Neural cell (in vitro differentiated cells): ENCODE measurements around the gene PTPN1. TPM values are rescaled to one million over a fixed set of nuclear protein-coding genes. Genes with fewer than 3 reads are reported as not detected.

Source experiments
- H2AFZ ChIP-seq: fragments of 200-600, 300-800 bp; sonication (generic), shearing (Covaris generic); 2 replicates; pipeline ENCODE4 v1.6.0; 2014; ENCODE audit warnings: low read depth, mild to moderate bottlenecking, antibody characterized with exemption, low read length, moderate library complexity
- H3F3A ChIP-seq: fragments of 200-600 bp; shearing (Covaris generic); 2 replicates; pipeline ENCODE4 v1.6.1; 2016; ENCODE audit warnings: mild to moderate bottlenecking, moderate library complexity, mixed read lengths, antibody characterized with exemption, low read length; ENCODE audit not compliant: insufficient read depth, poor library complexity, severe bottlenecking
- H3K27ac ChIP-seq: fragments of 200-600, 300-800 bp; sonication (generic), shearing (Covaris generic); 2 replicates; pipeline ENCODE4 v1.5.1; 2014; ENCODE audit warnings: mild to moderate bottlenecking, low read length, moderate library complexity
- H3K27me3 ChIP-seq: fragments of 300-800, 200-600 bp; sonication (generic), shearing (Covaris generic); 2 replicates; pipeline ENCODE4 v1.6.0; 2014; ENCODE audit warnings: mild to moderate bottlenecking, low read depth, low read length, moderate library complexity; ENCODE audit not compliant: insufficient read depth
- H3K36me3 ChIP-seq: fragments of 300-800, 200-600 bp; sonication (generic), shearing (Covaris generic); 2 replicates; pipeline ENCODE4 v1.5.1; 2014; ENCODE audit warnings: mild to moderate bottlenecking, antibody characterized with exemption, low read length, moderate library complexity; ENCODE audit not compliant: insufficient read depth
- H3K4me2 ChIP-seq: fragments of 300-800, 200-600 bp; sonication (generic), shearing (Covaris generic); 2 replicates; pipeline ENCODE4 v1.6.0; 2014; ENCODE audit warnings: mild to moderate bottlenecking, low read length
- H3K4me3 ChIP-seq: fragments of 300-800, 200-600 bp; sonication (generic), shearing (Covaris generic); 2 replicates; pipeline ENCODE4 v1.5.1; 2014; ENCODE audit warnings: mild to moderate bottlenecking, low read length, moderate library complexity
- H3K79me2 ChIP-seq: fragments of 200-600 bp; shearing (Covaris generic); replicated peaks from 2 replicates; pipeline ENCODE4 v1.6.0; 2014; ENCODE audit warnings: mild to moderate bottlenecking, low read length, moderate library complexity; ENCODE audit not compliant: insufficient read depth
- H3K9ac ChIP-seq: fragments of 300-800, 200-600 bp; sonication (generic), shearing (Covaris generic); 2 replicates; pipeline ENCODE4 v1.6.1; 2016; ENCODE audit warnings: mild to moderate bottlenecking, low read length, mixed read lengths
- H3K9me2 ChIP-seq: fragments of 200-600 bp; shearing (Covaris generic); 2 replicates; pipeline ENCODE4 v1.6.1; 2016; ENCODE audit warnings: mild to moderate bottlenecking, low read length, mixed read lengths; ENCODE audit not compliant: insufficient read depth
- H3K9me3 ChIP-seq: fragments of 200-600, 300-800 bp; sonication (generic), shearing (Covaris generic); 2 replicates; pipeline ENCODE4 v1.6.1; 2016; ENCODE audit warnings: mild to moderate bottlenecking, mixed run types, low read length, moderate library complexity, mixed read lengths
- H4K20me1 ChIP-seq: fragments of 200-600 bp; shearing (Covaris generic); 2 replicates; pipeline ENCODE4 v1.6.1; 2016; ENCODE audit warnings: mild to moderate bottlenecking, mixed run types; ENCODE audit not compliant: insufficient read depth
- EP300 ChIP-seq: fragments of 450-650 bp; conservative IDR thresholded peaks from 2 replicates; pipeline ENCODE4 v1.6.1; 2014; ENCODE audit warnings: antibody characterized with exemption, mild to moderate bottlenecking, moderate library complexity; ENCODE audit not compliant: poor library complexity, severe bottlenecking
- EZH2 ChIP-seq: fragments of 200-600, 300-800 bp; shearing (Covaris generic), sonication (generic); IDR thresholded peaks from 2 replicates; pipeline ENCODE4 v1.6.1; 2014; ENCODE audit warnings: antibody characterized with exemption, low read length, borderline replicate concordance, mild to moderate bottlenecking; ENCODE audit not compliant: insufficient read depth, poor library complexity, severe bottlenecking
- MXI1 ChIP-seq: fragments of 450-650 bp; conservative IDR thresholded peaks from 2 replicates; pipeline ENCODE4 v1.6.1; 2014; ENCODE audit warnings: antibody characterized with exemption, mild to moderate bottlenecking; ENCODE audit not compliant: poor library complexity, severe bottlenecking
- POLR2AphosphoS5 ChIP-seq: IDR thresholded peaks from 2 replicates; pipeline ENCODE4 v1.6.1; 2012
- RAD21 ChIP-seq: fragments of 450-650 bp; conservative IDR thresholded peaks from 2 replicates; pipeline ENCODE4 v1.6.1; 2014; ENCODE audit warnings: antibody characterized with exemption, mild to moderate bottlenecking, moderate library complexity
- SMC3 ChIP-seq: fragments of 450-650 bp; conservative IDR thresholded peaks from 2 replicates; pipeline ENCODE4 v1.6.1; 2014; ENCODE audit warnings: antibody characterized with exemption, mild to moderate bottlenecking, moderate library complexity; ENCODE audit not compliant: poor library complexity
- TAF1 ChIP-seq: IDR thresholded peaks from 2 replicates; pipeline ENCODE4 v1.6.1; 2012; ENCODE audit warnings: low read depth
- polyA plus RNA-seq: library from polyadenylated mRNA; depleted of rRNA; stranded (reverse); fragments of >200 nt; gene quantifications from 2 replicates; pipeline ENCODE4 v1.2.3, GENCODE V29; 2014
- TF ChIP-seq, protein P1 (sequence below): IDR thresholded peaks from 2 replicates; pipeline ENCODE4 v1.6.1; 2012; ENCODE audit warnings: borderline replicate concordance
- TF ChIP-seq, protein P2 (sequence below): fragments of 450-650 bp; IDR thresholded peaks from 2 replicates; pipeline ENCODE4 v1.5.1; 2014; ENCODE audit warnings: antibody characterized with exemption, mild to moderate bottlenecking, moderate library complexity; ENCODE audit not compliant: poor library complexity, severe bottlenecking

Gene PTPN1
- polyA plus RNA-seq, 1 donor from 2014 or later, result 48.1 TPM

DNA sequence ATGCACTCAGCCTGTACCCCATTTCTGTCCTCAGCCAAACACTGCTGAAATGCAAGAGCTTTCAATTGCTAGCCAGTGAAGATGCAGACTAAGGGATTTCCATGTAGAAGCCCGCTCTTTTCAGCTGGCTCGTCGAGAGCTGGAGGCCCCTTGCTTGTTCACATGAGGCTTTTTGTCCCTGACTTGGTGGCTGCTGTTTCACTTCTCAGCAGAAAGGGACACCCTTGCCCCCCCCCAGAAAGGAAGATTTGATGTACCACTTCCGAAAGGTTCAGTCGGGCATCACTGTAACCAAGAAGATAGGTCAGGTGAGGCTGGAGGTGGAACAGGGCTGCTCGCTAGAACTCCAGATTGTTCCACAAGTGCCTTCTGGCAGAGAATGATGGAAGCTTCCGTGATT is 23.3 kb downstream of the PTPN1 start:
- H3K27me3 ChIP-seq, result no peaks in the 10 kb centered on the region
- no peaks in the 10 kb centered on the region for H3K9me3 ChIP-seq
- no peaks in the 10 kb centered on the region for H3K9me2 ChIP-seq
- no peak overlapping the region for H3K4me2 ChIP-seq
- H3K9ac ChIP-seq, result no peak overlapping the region
- H3K27ac ChIP-seq, result no peak overlapping the region
- peaks cover 9% of the 10 kb centered on the region for H4K20me1 ChIP-seq
- H3K79me2 ChIP-seq, result peaks cover 70% of the 10 kb centered on the region
- no peaks in the 10 kb centered on the region for H3K36me3 ChIP-seq
- no peak for TF ChIP-seq RAD21
- TF ChIP-seq, protein P1, sequence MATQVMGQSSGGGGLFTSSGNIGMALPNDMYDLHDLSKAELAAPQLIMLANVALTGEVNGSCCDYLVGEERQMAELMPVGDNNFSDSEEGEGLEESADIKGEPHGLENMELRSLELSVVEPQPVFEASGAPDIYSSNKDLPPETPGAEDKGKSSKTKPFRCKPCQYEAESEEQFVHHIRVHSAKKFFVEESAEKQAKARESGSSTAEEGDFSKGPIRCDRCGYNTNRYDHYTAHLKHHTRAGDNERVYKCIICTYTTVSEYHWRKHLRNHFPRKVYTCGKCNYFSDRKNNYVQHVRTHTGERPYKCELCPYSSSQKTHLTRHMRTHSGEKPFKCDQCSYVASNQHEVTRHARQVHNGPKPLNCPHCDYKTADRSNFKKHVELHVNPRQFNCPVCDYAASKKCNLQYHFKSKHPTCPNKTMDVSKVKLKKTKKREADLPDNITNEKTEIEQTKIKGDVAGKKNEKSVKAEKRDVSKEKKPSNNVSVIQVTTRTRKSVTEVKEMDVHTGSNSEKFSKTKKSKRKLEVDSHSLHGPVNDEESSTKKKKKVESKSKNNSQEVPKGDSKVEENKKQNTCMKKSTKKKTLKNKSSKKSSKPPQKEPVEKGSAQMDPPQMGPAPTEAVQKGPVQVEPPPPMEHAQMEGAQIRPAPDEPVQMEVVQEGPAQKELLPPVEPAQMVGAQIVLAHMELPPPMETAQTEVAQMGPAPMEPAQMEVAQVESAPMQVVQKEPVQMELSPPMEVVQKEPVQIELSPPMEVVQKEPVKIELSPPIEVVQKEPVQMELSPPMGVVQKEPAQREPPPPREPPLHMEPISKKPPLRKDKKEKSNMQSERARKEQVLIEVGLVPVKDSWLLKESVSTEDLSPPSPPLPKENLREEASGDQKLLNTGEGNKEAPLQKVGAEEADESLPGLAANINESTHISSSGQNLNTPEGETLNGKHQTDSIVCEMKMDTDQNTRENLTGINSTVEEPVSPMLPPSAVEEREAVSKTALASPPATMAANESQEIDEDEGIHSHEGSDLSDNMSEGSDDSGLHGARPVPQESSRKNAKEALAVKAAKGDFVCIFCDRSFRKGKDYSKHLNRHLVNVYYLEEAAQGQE, result no peak
- no peak overlapping the region for H2AFZ ChIP-seq
- H3F3A ChIP-seq, result no peaks in the 10 kb centered on the region
- H3K4me3 ChIP-seq, result no peak overlapping the region

DNA sequence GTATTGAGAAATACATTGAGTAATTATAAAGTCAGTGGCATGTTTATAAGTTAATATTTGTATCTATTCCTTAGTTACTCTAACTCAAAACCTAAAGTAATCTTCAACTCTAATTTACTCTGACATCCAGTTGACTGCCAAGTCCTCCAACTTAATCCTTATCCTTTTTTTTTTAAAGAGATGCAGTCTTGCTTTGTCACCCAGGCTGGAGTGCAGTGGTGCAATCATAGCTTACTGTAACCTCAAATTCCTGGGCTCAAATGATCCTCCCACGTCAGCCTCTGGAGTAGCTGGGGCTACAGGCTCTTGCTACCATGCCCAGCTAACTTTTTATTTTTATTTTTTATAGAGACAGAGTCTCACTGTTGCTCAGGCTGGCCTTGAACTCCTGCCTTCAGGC is 24.4 kb downstream of the PTPN1 start:
- H3K9ac ChIP-seq, result no peak overlapping the region
- no peak overlapping the region for H3K4me2 ChIP-seq
- TF ChIP-seq TAF1, result no peak
- TF ChIP-seq EP300, result no peak
- no peak for TF ChIP-seq POLR2AphosphoS5
- no peak for TF ChIP-seq RAD21
- no peak for TF ChIP-seq SMC3
- TF ChIP-seq, protein P2, sequence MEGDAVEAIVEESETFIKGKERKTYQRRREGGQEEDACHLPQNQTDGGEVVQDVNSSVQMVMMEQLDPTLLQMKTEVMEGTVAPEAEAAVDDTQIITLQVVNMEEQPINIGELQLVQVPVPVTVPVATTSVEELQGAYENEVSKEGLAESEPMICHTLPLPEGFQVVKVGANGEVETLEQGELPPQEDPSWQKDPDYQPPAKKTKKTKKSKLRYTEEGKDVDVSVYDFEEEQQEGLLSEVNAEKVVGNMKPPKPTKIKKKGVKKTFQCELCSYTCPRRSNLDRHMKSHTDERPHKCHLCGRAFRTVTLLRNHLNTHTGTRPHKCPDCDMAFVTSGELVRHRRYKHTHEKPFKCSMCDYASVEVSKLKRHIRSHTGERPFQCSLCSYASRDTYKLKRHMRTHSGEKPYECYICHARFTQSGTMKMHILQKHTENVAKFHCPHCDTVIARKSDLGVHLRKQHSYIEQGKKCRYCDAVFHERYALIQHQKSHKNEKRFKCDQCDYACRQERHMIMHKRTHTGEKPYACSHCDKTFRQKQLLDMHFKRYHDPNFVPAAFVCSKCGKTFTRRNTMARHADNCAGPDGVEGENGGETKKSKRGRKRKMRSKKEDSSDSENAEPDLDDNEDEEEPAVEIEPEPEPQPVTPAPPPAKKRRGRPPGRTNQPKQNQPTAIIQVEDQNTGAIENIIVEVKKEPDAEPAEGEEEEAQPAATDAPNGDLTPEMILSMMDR, result no peak
- peaks cover 70% of the 10 kb centered on the region for H3K79me2 ChIP-seq
- H3K36me3 ChIP-seq, result no peaks in the 10 kb centered on the region
- H4K20me1 ChIP-seq, result peaks cover 9% of the 10 kb centered on the region
- no peaks in the 10 kb centered on the region for H3K9me2 ChIP-seq
- no peaks in the 10 kb centered on the region for H3K9me3 ChIP-seq
- no peak overlapping the region for H3K27ac ChIP-seq
- H3K27me3 ChIP-seq, result no peaks in the 10 kb centered on the region
- no peak overlapping the region for H3K4me3 ChIP-seq
- H2AFZ ChIP-seq, result no peak overlapping the region
- H3F3A ChIP-seq, result no peaks in the 10 kb centered on the region

DNA sequence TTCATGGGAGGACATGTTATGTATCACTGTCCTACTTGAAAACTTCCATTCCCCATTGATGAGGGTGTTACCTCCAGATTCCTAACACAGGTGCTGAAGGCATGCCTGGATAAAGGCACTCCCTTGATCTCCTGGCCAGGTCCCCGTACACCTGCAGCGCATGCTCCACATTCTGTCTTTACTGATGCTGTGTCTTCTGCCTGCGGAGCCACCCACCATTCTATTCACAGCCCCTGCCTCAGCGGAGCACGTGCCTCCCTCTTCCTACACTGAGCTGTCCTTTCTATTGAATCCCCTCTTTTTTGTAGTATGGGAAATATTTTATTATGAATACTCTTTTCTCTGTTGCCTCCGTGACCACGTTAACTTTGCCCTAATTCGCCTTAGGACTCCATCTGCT is 25.0 kb downstream of the PTPN1 start:
- Histone ChIP-seq H3K79me2 (peaks cover 72% of the 10 kb centered on the region), H3K27ac (no peak overlapping the region), H4K20me1 (peaks cover 9% of the 10 kb centered on the region)

More for the DNA sequence above, 25.0 kb downstream of the PTPN1 start:
- no peak overlapping the region for H3K4me3 ChIP-seq
- TF ChIP-seq MXI1, result no peak
- no peak for TF ChIP-seq SMC3
- TF ChIP-seq EP300, result no peak
- TF ChIP-seq, protein P2, result no peak
- TF ChIP-seq TAF1, result no peak
- no peak for TF ChIP-seq RAD21
- TF ChIP-seq, protein P1, result no peak
- TF ChIP-seq POLR2AphosphoS5, result no peak
- no peak for TF ChIP-seq EZH2
- no peak overlapping the region for H3K4me2 ChIP-seq
- H3K9ac ChIP-seq, result no peak overlapping the region
- no peaks in the 10 kb centered on the region for H3F3A ChIP-seq
- no peaks in the 10 kb centered on the region for H3K36me3 ChIP-seq
- no peaks in the 10 kb centered on the region for H3K9me2 ChIP-seq
- no peaks in the 10 kb centered on the region for H3K9me3 ChIP-seq
- H3K27me3 ChIP-seq, result no peaks in the 10 kb centered on the region
- H2AFZ ChIP-seq, result no peak overlapping the region
